Endometrial microvascular endothelial cells (primary cell): Measurements from ENCODE around the gene SRSF1. TPM values are rescaled to one million over a fixed set of nuclear protein-coding genes. Genes with fewer than 3 reads are reported as not detected.

Experiments used
- in situ Hi-C: cut with HindIII; loops from 2 replicates; pipeline ENCODE4 v1.10.0; 2017; ENCODE audit warnings: low sequenced_read_pairs, low pct_unique_long_range_greater_than_20kb; ENCODE audit errors: inconsistent ontology term
- total RNA-seq: library from RNA; depleted of rRNA; stranded (reverse); fragments of >200 nt; gene quantifications from one replicate; pipeline ENCODE4 v1.2.3, GENCODE V29; 2015; ENCODE audit errors: inconsistent ontology term

The SRSF1 gene
- total RNA-seq, 1 donor from 2014 or later = 310 TPM

DNA sequence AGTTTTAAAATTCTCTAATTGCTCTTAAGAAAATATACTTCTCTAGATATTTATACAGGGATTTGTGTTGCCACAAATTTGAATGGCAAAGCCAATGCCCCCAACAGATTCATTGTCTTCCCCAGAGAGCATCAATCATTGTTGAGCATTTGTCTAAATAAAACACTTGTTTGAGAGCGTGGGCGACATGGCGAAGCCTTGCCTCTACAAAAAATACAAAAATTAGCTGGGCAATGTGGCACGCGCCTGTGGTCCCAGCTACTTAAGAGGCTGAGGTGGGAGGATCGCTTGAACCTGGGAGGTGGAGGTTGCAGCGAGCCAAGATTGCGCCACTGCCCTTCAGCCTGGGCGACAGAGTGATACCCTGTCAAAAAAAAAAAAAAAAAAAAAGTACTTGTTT lies 13.4 kb upstream of the SRSF1 start:
- in situ Hi-C loops = no loop called here

DNA sequence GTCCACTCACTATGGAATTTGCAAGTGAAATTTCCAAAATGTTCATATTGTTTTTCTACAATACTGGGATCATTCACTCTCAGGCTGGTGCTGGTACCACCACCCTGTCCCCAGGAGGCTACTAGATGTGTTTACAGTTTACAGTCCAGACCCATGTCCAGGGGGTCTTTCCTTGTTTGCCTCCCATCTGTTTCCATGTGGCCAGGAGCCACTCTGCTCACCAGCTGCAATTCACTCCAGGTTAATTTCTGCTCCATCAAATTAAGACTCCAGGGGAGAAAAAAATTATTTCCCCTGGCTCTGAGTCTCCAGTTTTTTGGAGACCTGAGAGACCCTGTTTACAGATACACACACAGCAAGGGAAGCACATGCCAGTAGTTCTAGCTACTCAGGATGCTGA lies 12.5 kb upstream of the SRSF1 start:
- in situ Hi-C loops = no loop called here

GRCh38 chr17:58019039-58019438 lies 12.0 kb upstream of the SRSF1 start:
- in situ Hi-C loops = no loop called here

GRCh38 chr17:58010067-58010799 lies 3.2 kb upstream of the SRSF1 start:
- in situ Hi-C loops = no loop called here

DNA sequence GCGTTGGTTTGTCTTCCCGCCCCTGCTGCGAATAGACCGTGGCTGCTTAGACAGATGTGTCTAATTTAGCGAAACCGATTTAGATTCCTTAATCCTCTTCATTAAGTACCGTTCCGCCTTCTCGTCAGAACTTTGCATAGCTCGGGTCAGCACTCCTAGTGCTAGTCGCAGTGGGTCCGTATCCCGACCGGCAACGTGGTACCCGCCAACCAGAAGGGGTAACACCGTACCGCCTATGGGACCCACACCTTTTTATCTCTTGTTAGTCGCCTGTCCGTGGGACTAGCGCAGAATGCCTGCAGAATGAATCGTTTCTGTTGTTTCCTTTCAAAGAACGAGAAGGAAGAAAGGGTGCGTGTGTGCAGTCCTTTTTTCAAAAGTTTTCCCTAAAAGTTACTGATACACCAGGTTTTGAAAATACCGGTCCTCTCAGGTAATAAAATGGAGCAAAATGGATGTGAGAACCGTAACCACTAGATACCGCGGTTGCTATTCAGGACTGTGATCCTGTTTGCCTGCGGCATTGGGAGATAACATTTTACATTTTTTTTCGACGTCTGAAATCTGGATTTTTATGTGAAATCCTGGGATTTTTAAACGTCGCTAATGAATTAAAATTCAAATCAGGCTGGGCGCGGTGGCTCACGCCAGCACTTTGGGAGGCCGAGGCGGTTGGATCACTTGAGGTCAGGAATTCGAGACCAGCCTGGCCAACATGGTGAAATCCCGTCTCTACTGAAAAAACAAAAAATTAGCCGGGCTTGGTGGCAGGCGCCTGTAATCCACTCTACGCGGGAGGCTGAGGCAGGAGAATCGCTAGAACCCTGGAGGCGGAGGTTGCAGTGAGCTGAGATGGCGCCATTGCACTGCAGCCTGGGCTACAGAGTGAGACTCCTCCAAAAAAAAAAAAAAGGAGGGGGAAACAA lies 998 bp upstream of the SRSF1 start:
- in situ Hi-C loops = no loop called here

- in situ Hi-C loops = no loop called here
Observed at GRCh38 chr17:58006560-58006923, 504 bp downstream of the SRSF1 start.

DNA sequence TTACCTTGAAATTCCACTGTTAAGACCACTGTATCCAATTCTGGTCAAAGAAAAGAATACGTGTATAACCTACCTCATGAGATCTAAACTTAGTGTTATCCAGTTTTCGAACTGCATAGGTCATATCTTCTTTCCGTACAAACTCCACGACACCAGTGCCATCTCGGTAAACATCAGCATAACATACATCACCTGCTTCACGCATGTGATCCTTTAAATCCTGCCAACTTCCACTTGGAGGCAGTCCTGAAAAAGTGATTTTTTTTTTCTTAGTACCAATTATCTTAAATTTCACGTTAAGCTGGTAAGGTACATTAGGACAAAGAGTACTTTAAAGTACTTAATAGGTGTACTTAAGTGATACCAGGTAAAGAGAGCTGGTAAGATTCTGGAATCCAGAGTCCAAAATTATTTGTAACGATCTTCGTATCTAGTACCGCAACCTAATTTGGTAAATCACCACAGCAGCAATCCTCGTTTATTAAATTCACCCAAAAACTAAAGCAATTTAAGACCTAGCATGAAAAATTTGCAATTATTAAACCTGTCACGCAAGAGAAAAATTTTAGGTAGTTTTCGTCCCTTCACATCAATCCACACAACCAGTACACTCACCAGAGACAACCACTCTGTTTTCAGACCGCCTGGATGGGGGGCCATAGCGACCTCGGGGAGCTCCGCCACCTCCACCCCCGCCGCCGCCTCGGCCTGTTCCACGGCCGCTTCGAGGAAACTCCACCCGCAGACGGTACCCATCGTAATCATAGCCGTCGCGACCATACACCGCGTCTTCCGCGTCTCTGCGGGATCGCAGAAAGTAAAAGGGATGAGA lies 1.1 kb downstream of the SRSF1 start:
- in situ Hi-C loops = no loop called here

GRCh38 chr17:58005031-58005727 lies 1.9 kb downstream of the SRSF1 start:
- in situ Hi-C loops = no loop called here

DNA sequence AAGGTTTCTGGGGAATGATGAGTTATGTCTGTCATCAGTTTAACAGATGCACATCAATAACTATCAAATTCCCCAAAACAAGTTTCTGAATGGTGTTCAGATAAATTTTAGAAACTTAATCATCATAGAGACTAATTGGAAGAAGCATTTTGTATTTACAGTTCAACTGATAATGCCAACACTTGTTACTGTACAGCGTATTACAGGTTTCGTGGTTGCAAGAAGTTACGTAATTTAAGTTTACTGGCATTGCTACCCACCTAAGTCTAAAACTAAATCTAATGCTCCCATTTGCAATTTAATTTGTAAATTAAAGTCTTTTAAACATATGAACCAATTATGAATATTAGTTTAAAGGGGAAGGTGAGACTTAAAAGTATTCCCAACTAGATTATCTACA lies 3.0 kb downstream of the SRSF1 start:
- in situ Hi-C loops = no loop called here

- in situ Hi-C loops = no loop called here
Observed at GRCh38 chr17:58002973-58003372, 4.1 kb downstream of the SRSF1 start.

DNA sequence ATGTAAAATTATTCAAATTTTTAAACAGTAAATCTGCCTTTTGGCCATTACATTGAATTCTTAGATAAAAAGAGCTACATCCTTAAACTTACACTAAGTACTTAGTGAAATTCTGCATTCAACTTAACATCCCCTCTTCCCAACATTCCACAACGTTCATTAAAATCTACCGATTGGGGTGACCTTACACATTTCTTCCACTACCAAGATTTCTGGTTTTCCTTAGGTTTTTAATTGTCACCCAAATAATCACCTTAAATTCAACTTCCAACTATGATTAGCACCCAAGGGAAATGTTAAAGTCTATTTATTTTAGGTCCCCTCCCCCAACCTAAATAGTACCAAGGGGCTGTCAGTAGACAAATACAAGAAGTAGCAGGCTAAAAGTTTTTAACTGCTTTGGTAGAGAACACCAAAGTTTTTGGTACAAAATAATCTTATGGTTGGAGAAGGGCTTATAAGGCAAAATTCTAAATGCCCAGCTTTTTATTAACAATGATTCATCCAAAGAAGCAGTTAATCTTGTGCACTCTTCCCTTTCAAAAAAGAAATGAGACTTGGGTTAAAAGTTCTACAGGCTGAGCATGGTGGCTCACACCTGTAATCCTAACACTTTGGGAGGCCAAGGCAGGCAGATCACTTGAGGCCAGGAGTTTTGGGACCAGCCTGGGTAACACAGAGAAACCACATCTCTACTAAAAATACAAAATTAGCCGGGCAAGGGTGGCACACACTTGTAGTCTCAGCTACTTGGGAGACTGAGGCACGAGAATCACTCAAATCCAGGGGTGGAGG lies 4.7 kb downstream of the SRSF1 start:
- in situ Hi-C loops = no loop called here

DNA sequence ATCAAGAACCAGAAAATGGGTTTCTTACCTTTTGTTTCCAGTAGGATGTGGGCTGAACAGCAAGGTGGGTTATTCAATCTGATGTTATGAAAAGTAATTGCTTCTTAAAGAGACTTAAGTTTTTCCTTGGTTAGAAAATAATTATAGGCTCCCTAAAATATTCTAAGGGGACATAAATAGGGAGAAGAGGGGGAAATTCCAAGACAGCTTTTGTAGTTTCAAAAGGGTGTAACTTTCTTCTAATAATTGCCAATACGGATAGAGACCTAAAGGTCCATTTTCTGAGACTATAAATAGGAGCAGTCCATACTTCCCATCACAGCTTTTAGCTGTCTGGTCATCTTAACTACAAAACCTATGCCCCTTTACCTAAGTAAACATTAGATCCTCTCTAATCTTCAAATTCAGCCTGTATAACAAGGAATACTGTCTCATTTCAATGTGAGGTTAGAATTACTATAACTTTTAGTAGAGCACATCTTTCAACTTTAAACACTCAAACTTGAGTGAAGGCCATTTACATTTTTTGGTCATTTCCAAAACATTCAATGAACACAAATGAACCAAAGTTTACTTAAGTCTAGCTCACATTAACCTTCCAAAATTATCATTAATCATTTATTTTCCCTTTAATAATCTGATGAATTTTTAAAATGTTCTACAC lies 5.5 kb downstream of the SRSF1 start:
- in situ Hi-C loops = no loop called here

DNA sequence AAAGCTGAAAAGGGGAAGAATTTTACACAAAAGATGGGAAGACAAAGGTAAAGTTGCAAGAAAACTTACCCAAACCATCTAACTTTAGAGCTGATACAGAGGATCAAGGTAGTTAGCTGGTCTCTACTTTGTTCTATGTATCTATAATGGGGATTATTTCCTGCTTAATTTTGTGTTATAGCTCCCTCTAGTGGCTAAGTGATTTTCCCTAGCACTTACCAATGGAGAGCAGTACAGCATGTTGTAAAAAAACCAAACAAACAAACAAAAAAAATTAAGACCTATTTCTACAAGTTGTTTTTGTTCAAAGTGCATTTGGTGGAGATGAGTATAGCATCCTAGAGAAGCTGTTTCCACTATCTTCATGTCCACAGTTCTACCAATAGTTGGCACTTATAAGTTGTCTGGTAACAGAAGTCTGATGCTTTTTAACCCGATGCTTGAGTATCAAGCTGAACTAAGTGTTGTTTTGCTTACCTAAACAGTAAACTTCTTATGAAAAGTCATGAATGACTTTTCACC lies 7.5 kb downstream of the SRSF1 start:
- in situ Hi-C loops = no loop called here

DNA sequence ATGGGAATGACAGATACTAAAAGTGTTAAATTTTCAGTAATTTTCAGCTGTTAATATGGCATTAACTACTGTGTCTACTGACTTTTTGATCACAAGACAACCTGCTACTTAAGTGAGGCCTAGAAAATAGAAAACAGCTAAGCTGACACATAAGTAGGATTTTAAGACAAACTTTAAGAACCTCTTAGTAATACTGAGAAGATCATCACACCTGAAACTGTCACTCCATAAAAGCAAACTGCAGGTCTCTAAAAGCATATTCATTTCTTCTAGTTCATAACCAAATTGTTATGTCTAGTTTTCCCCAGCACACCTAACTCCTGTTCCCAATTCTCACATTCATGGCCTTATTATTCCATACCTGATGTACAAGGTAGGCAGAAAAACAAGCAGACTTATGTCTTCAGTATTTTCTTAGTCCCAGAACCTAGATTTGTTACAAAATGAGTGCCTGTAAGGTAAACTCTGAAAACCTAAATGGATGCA lies 8.0 kb downstream of the SRSF1 start:
- in situ Hi-C loops = no loop called here

- in situ Hi-C loops = no loop called here
Observed at GRCh38 chr17:57997085-57997809, 9.8 kb downstream of the SRSF1 start.

GRCh38 chr17:57995076-57995956 lies 11.7 kb downstream of the SRSF1 start:
- in situ Hi-C loops = no loop called here
